Stimulated activated naive CD4-positive, alpha-beta T cell treated with Interleukin-2 at 50 U/mL for 16 hours (primary cell): ENCODE results near the gene S100A14.
"Not testable (repeated sequence)": the region's sequence is repeated elsewhere in the genome, so short reads cannot be mapped to it uniquely, and the experiment has no call there.

Experiments
- DNase-seq: peaks from one replicate; lab custom pipeline; 2025; lab: John Stamatoyannopoulos, UW

Gene S100A14

DNA sequence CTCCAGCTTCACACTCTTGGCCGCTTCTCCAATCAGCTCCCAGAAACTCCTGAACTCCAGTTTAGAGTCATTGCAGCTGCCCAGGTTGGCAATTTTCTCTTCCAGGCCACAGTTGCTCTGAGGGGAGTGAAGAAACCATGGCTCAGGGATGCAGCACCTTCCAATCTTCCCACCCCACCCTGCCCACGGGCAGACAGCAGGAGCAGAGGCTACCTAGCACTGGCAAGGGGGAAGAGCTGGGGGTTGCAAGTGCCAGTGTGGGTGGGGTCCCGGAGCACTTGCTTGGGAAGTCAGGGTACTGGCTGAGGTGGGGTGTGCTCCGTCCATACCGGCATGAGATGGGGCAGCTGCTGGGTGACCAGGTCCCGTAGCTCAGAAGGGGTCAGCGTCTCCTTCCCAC is 1.2 kb downstream of the S100A14 start:
- DNase-seq: no peak

DNA sequence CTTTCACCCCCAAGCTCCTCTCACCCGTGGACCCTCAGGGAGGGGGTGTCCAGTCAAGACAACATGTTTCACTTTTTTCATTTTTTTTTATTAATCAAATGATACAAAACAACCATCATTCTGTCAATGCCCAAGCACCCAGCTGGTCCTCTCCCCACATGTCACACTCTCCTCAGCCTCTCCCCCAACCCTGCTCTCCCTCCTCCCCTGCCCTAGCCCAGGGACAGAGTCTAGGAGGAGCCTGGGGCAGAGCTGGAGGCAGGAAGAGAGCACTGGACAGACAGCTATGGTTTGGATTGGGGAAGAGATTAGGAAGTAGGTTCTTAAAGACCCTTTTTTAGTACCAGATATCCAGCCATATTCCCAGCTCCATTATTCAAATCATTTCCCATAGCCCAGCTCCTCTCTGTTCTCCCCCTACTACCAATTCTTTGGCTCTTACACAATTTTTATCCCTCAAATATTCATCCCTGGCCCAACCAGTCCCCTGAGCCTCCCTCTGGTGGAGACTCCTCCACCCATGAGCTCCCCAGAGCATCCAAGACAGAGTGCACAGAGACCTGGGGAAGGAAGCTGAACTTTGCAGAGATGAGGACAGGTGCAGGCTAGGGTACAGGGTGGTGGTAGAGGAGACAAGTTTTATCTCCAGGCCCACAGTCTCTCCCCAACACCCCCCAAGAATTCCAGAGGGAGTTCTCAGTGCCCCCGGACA is 1.8 kb downstream of the S100A14 start:
- DNase-seq: no peak

DNA sequence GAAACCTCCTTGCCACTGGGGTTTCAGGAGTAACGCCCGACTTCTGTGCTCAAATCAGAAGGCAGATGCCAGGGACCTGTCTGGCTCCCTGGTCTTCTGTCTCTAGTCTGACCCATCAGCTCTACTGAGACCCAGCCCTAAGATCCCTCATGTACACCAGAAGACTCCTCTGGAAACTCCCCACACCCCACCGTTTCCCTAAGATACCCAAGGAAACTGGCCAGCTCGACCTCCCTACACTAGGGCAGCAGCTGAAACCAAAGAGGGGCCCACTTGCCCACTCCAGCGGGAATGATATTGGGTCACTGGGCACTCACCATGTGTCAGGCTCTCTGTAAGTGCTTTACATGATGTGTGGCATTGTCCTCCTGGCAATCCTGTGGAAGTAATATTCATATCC is 2.7 kb downstream of the S100A14 start:
- DNase-seq: no peak

DNA sequence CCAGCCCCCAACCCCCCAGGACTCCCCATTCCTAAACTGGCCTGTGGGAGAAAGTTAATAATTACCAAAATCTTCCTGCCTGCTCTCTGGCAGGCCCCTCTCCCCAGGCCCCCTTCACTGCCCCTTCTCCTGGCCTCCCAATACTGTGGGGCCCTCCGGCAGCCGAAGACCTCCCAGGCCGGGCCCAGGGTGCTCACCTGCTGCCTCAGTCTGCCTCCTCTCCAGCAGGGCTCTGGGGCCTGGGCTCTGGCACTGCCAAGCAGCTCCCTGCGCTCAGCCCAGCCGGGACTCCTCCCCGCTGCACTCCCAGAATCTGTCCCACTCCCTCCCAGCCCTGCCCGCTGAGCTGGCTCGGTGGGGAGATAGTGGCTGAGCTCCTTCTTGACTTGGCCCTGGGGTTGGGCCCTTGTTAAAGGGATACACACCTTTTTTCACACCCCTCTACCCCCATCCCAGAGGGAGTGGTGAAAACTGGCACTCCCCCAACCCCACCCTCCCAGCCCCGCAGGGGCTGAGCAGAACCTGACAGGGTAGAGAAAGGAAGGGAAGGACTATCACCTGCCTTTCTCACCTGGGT is 3.3 kb downstream of the S100A14 start, which contains the start of gene S100A16:
Gene S100A16, minus strand, starts transcription at position 383 of the 577 bp plus-strand sequence. CDS start 4,986 bp downstream, outside the sequence.
- DNase-seq: no peak

DNA sequence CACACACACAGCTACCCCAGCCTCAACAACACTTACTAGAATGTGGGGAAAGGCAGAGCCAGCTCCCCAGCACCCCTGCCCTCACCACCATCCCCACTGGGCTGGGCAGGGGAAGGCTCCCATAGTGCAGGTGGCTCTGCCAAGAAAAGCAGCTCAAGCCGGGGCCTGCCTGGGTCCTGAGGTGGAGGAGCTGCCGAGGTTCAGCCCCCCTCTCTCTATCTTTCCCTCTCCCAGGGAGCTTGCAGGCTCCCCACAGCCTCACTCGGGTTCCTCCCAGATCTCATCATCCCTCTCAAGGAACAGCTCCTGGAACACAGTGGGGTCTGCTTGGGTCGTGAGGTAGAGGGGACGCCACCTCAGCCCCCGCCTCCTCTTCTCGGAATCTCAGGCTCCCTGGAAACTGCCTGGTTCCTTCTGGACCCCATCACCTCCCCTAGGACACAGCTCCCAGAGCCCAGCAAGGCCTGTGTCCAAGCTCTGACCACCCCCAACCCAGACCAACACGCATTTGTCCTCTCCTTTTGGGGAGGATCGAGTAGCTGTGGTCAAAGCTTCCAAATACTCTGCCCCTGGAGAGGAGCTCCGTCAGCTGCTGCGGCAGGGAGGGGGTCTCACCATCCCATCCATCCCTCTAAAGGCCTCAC is 3.9 kb downstream of the S100A14 start:
- DNase-seq: no peak

DNA sequence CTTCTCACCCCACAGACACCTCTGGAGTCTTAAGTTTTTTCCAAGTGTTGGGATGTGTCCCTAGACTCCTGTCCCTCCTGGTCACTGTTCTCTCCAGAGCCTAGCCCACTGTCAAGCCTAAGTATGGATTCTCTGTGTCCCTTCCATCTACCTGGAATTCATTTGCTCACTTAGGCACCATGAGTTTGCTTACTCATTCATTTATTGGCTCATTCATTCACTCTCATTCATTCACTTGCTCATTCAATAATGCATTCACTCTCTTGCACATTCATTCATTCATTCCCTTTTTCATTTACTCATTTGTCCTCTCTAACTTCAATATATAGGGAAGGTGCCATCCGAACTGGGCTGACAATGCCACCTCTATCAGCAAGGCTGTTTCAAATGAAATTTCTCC is 4.8 kb downstream of the S100A14 start:
- no peak for DNase-seq

DNA sequence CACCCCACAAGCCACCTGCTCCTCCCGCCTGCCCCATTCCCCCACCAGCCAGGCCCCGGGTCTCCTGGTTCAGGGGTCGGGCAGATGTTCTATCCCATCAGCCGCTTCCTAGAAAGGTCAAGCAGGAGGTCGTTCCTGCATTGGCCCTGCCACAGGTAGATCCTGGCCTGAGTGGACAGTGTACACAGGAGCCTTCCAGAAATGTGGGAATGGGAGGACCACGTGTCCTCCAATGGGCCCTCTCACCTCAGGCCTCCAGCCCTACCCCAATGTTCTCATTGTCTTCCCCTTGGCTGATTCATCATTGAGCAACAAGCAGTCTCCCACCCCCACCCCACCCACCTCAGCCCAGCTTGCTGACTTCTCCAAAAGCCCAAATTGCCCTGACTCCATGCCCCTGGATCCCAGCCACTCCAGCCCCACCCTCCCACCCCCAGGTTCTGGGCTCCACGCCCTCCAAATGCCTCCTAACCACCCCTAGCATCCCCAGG is 5.3 kb downstream of the S100A14 start:
- DNase-seq: no peak

DNA sequence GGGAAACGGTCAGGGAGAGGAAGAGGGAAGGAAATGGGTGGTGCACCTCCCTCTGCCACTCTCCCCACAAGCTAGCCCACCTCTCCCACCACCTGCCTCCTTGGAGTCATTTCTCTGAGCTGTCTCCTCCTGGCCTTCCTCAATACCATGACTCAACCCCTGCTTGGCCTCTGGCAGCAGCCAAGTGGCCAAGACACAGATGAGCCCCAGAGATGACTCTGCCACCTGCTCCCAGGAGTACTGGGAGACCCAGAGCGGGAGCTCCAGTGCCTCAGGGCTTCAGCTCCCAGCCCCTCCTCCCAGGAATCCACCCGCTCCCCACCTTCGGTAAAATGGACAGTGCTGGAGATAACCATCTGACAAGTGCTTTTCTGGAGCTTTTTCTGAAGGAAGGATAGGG is 5.8 kb downstream of the S100A14 start:
- no peak for DNase-seq

DNA sequence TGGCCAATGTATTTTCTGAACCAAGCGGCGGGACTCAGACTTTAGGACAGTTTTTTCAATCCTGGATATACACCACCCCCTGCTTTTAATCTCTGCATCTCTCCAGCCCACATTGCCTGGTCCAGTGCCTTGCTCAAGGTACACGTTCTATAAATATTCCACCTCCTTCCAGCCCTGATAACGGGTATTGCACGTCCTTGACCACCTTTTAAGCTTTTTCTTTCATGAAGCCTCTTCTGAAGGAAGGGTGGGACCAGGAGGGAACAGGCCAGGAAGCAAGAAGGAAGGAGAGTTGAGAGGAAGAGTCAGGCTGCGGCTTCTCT is 6.6 kb downstream of the S100A14 start:
- DNase-seq: no peak

DNA sequence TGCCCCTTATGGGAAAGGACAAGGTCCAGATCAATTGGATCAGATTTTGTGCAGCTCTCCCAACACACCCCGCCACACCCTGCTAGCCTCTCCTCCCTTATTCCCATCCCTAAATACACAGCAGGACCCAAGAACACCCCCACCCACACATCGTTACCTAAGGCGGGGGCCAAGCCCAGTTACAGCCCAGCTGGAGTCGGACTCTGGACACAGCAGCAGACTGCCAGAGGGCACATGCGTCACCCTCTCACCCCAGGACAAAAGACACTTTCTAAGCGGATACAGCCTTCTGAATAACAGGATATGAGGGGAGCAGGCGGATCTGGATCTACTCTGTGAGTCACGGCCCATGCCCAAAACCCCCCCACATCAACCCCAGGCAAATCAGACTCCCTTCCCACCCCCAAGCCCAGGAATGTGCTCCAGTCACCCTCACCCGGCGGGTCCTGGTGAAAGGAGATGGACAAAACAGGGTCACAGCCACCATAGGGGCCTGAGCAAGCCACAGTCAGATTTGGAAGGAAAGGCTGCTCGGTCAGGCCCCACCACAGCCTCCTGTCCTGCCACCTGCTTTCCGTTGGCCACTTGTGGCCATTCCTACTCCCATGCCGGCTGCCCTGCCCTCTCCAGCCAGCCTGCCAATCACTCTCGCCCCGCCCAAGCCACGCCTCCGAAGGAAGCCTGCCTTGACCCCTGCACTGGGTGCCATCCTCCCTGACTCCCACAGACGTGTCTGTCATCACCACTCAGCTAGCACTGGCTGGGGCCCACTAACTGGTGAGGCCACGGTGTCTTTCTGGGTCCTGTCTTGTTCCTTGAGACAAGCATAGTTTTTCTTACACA is 7.2 kb downstream of the S100A14 start:
- no peak for DNase-seq

DNA sequence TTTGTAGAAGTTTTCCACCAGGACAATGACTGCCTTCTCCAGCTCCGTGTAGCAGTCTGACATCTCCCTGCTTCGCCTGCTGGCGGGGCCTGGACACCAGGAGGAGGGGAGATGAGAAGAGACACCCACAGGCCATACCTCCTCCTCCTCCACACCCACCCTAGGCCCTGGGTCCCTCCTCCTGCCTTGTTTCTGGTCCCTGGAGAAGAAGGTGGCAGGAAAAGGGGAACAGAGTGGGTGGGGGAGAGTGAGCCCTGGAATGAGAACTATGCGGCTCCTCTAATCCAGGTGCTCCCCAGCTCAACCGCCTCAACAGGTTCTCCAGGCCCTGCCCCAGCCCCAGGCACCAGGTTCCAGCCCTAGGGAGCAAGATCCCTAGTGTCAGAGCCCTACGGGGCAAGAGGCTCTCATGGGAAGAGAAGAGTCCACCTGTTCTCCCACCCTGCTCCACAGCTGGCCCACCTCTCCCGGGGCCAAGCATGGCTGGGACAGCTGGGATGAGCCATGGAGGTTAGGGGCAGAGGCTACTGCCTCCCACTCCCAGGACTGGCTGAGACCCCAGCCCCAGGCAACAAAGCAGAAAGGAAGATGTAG is 7.9 kb downstream of the S100A14 start:
- no peak for DNase-seq

DNA sequence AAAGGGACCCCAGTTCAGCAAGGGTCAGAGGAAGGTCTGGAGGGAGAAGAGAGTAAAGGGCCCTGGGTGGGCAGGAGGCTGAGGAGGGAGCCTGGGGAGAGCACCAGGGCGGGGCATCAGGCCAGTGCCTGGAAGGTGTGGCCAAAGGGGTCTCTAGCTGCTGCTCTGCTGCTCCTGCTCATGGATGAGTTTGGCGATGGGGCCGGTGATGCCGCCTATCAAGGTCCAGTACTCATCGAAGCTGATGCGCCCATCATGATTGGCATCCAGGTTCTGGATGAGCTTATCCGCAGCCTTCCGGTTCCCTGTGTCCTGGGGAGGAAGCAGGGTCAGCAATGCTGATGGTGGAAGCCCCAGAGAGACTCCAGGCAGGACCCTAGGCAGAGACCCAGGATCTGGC is 8.7 kb downstream of the S100A14 start:
- no peak for DNase-seq

DNA sequence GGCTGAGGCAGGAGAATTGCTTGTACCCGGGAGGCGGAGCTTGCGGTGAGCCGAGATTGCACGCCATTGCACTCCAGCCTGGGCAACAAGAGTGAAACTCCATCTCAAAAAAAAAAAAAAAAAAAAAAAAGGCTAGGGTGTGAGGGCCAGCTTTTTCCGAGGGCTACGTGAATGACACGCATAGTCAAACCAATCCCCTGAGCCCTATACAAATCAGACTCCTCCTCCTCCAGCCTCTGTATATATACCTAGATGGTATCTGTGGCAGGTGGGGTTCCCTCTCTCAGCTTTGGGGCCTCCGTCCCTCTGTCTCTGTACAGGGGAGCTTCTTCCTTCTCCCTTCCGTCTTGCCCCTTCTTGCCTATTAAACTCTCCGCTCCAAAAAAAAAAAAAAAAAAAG is 9.9 kb downstream of the S100A14 start:
- DNase-seq: no peak

DNA sequence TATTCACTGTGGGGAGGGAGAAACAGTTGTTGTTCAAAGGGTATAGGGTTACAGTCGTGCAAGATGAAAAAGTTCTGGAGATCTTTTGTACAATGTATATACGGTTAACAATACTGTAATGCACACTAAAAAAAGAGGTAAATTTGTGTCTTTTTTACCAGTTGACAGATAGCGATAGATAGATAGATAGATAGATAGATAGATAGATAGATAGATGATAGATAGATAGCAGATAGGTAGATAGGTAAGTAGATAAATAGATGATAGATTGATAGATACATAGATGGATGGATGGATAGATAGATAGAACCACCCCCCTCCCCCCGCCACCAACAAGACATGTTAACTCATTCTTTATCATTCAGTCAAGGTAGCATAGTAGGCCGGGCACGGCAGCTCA is 13.4 kb downstream of the S100A14 start:
- no peak for DNase-seq

DNA sequence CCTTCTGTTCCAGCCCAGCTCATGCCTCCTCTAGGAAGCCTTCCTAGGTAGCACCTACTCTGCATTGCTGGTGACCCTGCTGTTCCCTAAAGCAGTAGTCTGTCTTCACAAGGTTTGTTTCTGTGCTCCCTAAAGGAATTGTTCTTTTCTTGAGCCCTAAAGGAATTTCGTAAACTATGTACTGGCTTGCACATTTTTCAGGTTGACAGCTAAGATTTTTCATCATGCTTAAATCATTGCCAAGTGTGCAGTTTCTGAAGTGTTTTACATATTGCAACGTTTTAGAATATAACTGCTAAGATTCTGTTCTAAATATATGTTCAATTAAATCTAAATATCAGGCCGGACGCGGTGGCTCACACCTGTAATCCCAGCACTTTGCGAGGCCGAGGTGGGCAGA is 16.3 kb downstream of the S100A14 start:
- no peak for DNase-seq

DNA sequence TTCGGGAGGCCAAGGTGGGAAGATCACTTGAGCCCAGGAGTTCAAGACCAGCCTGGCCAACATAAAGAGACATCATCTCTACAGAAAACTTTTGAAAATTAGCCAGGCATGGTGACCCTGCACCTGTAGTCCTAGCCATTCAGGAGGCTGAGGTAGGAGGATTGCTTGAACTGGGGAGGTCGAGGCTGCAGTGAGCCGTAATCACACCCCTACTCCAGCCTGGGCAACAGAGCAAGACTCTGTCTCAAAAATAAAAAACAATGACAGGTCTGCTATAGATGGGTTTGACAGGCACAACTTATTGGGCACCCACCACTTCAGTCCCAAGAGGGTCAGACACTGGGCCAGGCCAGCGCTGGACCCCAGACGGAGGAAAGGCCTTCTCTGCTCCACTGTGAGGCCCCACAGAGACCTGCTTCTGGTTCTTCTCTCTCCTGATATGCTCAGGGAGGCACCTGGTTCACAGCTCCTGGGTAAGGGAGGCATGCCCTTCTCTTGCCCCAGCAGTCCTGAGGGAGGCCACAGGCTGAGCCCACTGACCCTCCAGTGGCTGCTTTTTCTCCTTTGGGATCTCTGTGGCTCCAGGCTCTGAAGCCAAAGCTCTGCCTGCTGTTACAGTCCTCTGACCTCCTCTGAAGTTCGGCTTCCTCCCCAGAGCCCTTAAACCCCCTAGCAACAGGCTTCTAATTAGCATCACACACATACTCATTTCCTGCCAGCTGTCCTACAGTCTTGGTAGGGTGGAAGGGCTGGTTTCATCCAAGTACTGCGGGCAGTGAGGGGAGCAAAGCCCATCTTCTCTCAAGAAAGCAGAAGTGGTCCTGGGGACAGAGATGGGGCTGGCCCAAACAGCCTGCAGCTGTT is 17.6 kb downstream of the S100A14 start:
- no peak for DNase-seq

DNA sequence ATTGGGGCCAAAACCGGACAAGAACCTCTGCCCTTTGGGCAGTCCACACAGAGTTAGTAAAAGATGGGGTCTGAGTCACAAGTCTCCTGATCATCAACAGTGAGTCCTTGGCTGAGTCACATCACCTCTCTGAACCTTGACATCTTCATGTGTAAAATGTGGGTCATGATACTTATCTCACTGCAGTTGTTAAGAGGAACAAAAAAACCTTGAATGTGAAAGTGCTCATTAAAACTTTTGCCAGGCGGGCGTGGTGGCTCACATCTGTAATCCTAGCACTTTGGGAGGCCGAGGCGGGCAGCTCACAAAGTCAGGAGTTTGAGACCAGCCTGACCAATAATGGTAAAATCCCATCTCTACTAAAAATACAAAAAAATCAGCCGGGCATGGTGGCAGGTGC is 18.9 kb downstream of the S100A14 start:
- no peak for DNase-seq

DNA sequence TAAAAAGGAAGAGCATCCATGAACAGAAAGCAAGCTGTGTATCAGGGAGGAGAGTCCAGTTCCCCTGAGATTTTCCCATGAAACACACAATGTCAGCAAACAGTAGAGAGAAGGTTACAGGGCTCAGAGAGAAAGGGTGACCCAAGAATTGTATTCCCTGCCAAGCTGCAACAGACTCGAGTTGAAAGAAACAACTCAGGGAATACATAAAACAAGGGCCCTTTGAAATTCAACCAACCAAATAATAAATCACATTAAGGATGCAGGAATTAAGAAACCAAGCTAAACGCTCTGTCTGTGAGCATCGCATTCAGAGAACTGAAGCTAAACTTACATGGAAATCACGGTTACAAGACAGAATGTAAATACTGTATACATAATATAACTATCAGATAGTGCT is 23.4 kb downstream of the S100A14 start:
- no peak for DNase-seq

DNA sequence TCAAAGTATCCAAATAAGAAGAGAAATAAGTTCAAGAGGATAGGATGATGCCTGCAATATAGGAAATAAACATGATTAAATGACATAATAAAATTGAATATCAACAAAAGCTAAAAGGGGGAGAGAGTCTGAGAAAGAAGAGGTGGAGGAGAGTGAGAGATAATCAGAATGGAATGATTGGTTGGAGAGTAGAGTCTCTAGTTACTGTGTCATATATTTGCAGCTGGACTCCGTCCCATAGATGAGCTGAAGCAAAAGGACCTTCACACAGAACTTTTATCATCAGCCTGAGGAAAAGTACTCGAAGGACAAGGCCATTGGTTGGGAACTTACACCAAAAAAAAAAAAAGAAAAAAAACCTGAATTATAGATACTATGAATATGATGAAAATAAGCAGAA is 27.6 kb downstream of the S100A14 start:
- no peak for DNase-seq

DNA sequence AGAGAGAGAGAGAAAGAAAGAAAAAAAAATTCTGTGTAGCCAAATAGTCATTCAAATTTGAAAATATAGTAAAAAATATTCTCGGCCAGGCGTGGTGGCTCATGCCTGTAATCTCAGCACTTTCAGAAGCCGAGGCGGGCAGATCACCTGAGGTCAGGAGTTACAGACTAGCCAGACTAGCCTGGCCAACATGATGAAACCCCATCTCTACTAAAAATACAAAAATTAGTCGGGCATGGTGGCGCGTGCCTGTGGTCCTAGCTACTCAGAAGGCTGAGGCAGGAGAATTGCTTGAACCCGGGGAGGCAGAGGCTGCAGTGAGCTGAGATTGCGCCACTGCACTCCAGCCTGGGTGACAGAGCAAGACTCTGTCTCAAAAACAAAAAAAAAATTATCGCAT is 28.1 kb downstream of the S100A14 start:
- not testable (repeated sequence) for DNase-seq

DNA sequence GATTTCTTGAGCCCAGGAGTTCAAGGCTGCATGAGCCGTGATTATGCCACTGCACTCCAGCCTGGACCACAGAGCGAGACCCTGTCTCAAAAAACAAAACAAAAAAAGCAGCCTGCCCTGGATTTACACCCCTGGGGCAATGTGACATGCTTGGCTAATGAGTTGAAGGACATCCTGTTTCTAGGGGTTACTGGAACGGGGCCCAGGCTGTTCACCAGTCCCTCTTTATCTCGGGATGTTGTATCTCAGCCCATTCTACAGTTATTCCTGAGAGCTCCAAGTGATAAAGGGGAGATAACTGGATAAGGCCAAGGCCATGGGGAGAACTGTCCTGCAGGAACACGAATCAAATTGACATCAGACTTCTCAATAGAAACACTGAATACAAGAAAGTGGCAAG is 28.8 kb downstream of the S100A14 start:
- no peak for DNase-seq
